HepG2 (cell line): ENCODE results near the gene CLDN20. TPM values are rescaled to one million over a fixed set of nuclear protein-coding genes. Genes with fewer than 3 reads are reported as not detected.

Experiments
- ARID3A ChIP-seq: IDR thresholded peaks from 2 replicates; pipeline ENCODE4 v1.6.1; 2012; ENCODE audit warnings: low read depth, low read length, improper control_type of control experiment
- ATF3 ChIP-seq: sonication (generic); formaldehyde crosslinking; IDR thresholded peaks from 2 replicates; pipeline ENCODE4 v1.4.0; 2020; ENCODE audit warnings: missing genetic modification reagents
- FOSL1 ChIP-seq: sonication (generic); formaldehyde crosslinking; IDR thresholded peaks from 2 replicates; pipeline ENCODE4 v1.9.0; 2021; ENCODE audit warnings: missing genetic modification reagents, borderline replicate concordance
- HIVEP1 ChIP-seq: sonication (generic); formaldehyde crosslinking; IDR thresholded peaks from 2 replicates; pipeline ENCODE4 v1.4.0; 2020; ENCODE audit warnings: mild to moderate bottlenecking, missing genetic modification reagents
- HNF1B ChIP-seq: sonication (generic); formaldehyde crosslinking; IDR thresholded peaks from 2 replicates; pipeline ENCODE4 v1.5.1; 2020; ENCODE audit warnings: mild to moderate bottlenecking, moderate library complexity, missing genetic modification reagents
- IRF1 ChIP-seq: sonication (generic); formaldehyde crosslinking; IDR thresholded peaks from 2 replicates; pipeline ENCODE4 v1.4.0; 2020; ENCODE audit warnings: low read depth, mild to moderate bottlenecking, missing genetic modification reagents
- KDM5A ChIP-seq: fragments of 200-600 bp; sonication (generic); IDR thresholded peaks from 2 replicates; pipeline ENCODE4 v1.7.0; 2018; ENCODE audit warnings: antibody characterized with exemption, mild to moderate bottlenecking, low read length, borderline replicate concordance
- MIXL1 ChIP-seq: IDR thresholded peaks from 2 replicates; pipeline ENCODE4 v1.6.1; 2016
- PAF1 ChIP-seq: IDR thresholded peaks from 2 replicates; pipeline ENCODE4 v1.6.1; 2016; ENCODE audit warnings: missing genetic modification reagents, missing compliant biosample characterization
- PRDM4 ChIP-seq: sonication (generic); formaldehyde crosslinking; IDR thresholded peaks from 2 replicates; pipeline ENCODE4 v1.9.0; 2021; ENCODE audit warnings: missing genetic modification reagents, borderline replicate concordance
- RARG ChIP-seq: sonication (generic); formaldehyde crosslinking; IDR thresholded peaks from 2 replicates; pipeline ENCODE4 v1.4.0; 2020; ENCODE audit warnings: low read depth, mild to moderate bottlenecking, missing genetic modification reagents
- SNAI1 ChIP-seq: sonication (generic); formaldehyde crosslinking; IDR thresholded peaks from 2 replicates; pipeline ENCODE4 v1.5.0; 2020; ENCODE audit warnings: mild to moderate bottlenecking, missing genetic modification reagents, borderline replicate concordance
- ZGPAT ChIP-seq: IDR thresholded peaks from 2 replicates; pipeline ENCODE4 v1.6.1; 2016; ENCODE audit warnings: mild to moderate bottlenecking
- ZNF253 ChIP-seq: sonication (generic); formaldehyde crosslinking; IDR thresholded peaks from 2 replicates; pipeline ENCODE4 v1.8.0; 2022; ENCODE audit warnings: mild to moderate bottlenecking, missing genetic modification reagents, borderline replicate concordance
- ZNF3 ChIP-seq: IDR thresholded peaks from 2 replicates; pipeline ENCODE4 v1.7.0; 2017; ENCODE audit warnings: inconsistent platforms
- ZNF317 ChIP-seq: sonication (generic); formaldehyde crosslinking; IDR thresholded peaks from 2 replicates; pipeline ENCODE4 v1.5.0; 2020; ENCODE audit warnings: mild to moderate bottlenecking, missing genetic modification reagents
- ZNF513 ChIP-seq: sonication (generic); formaldehyde crosslinking; conservative IDR thresholded peaks from 2 replicates; pipeline ENCODE4 v1.5.0; 2020; ENCODE audit warnings: missing genetic modification reagents
- ZNF644 ChIP-seq: IDR thresholded peaks from 2 replicates; pipeline ENCODE4 v1.6.1; 2016; ENCODE audit warnings: low read depth
- ZNF766 ChIP-seq: sonication (generic); formaldehyde crosslinking; IDR thresholded peaks from 2 replicates; pipeline ENCODE4 v1.5.0; 2020; ENCODE audit warnings: missing genetic modification reagents, borderline replicate concordance
- polyA plus RNA-seq, 8 experiments: library from polyadenylated mRNA; depleted of rRNA in 3 of 8; stranded (reverse) in 7 of 8; unstranded in 1 of 8; fragments of >200 nt; fragmentation: Illumina TruSeq in 4 of 8; extraction: Trizol in 4 of 8; gene quantifications; 2 replicates each; pipeline versions ENCODE4 v1.2.1 to v1.2.3, GENCODE V29; 2011 to 2016; ENCODE audit warnings: low read depth in 4 of 8, missing spikeins in 1 of 8, mixed read lengths in 1 of 8; ENCODE audit not compliant: insufficient read depth in 1 of 8
- total RNA-seq, 5 experiments: library from RNA; depleted of rRNA; stranded (reverse); fragments of >200 nt; fragmentation: Illumina TruSeq; extraction: Trizol; gene quantifications; 2 replicates each; pipeline ENCODE4 v1.2.3, GENCODE V29; 2016; ENCODE audit warnings: low read depth in 1 of 5

The CLDN20 gene
- total and polyA plus RNA-seq, 2 of the 13 experiments (the other 11 are each of a cell fraction or from before 2014, with no cell fraction given): not detected

GRCh38 chr6:155313602-155314091, 49.8 kb downstream of the CLDN20 start (continued):
- peak; percentile 80; the same call in 1 of the 2 replicates for TF ChIP-seq SNAI1 (CRISPR knock-in tag)
- no peak for TF ChIP-seq HNF1B (CRISPR knock-in tag)
- 0 out of 2 replicates have a peak, but pooled peaks have one; percentile 8 for TF ChIP-seq ZNF317 (CRISPR knock-in tag)
- no peak for TF ChIP-seq ZNF766
- TF ChIP-seq ZNF513 (CRISPR knock-in tag): peak; percentile 67; the same call in 1 of the 2 replicates
- 0 out of 2 replicates have a peak, but pooled peaks have one; percentile 26 for TF ChIP-seq RARG (CRISPR knock-in tag)
- no peak for TF ChIP-seq ZNF253 (CRISPR knock-in tag)
- TF ChIP-seq FOSL1 (CRISPR knock-in tag): no peak
- no peak for TF ChIP-seq MIXL1 (CRISPR knock-in tag)
- no peak for TF ChIP-seq HIVEP1 (CRISPR knock-in tag)
- TF ChIP-seq PAF1 (CRISPR knock-in tag): no peak
- no peak for TF ChIP-seq PRDM4
- TF ChIP-seq ZNF644 (CRISPR knock-in tag): no peak
- TF ChIP-seq ARID3A: 0 out of 2 replicates have a peak, but pooled peaks have one; percentile 12
- TF ChIP-seq ATF3 (CRISPR knock-in tag): no peak
- no peak for TF ChIP-seq ZNF3 (CRISPR knock-in tag)
- TF ChIP-seq KDM5A: peak; percentile 23; the same call in 1 of the 2 replicates
- no peak for TF ChIP-seq IRF1 (CRISPR knock-in tag)
- no peak for TF ChIP-seq ZGPAT
